HG02763 (cell line): ENCODE data around the gene GINS2.

Experiments used
- ATAC-seq: cut with Tn5 transposase; IDR thresholded peaks from one replicate; pipeline ENCODE4 v1.9.1; 2021; ENCODE audit warnings: mild to moderate bottlenecking, moderate library complexity; ENCODE audit not compliant: unreplicated experiment

Gene GINS2

DNA sequence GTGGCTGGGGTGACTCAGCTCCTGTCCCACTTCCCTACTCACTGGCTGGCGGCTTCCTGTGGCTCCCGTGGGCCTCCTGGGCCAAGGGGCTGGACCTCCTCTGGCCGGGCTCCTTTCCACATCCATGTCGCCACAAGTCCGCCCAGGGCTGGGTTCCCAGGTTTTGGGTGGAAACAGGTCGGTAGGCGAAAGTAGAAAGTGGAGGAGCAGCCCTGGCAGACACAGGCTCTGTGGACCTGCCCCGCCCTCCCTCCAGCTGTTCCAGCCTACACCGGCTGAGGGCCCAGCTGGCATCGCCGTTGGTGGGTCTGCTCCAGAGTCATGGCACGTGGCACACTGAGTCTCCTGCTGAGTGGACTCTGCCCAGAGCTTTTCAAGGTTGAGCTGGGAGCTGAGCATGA, 47.0 kb downstream of the GINS2 start:
- no peak for ATAC-seq

DNA sequence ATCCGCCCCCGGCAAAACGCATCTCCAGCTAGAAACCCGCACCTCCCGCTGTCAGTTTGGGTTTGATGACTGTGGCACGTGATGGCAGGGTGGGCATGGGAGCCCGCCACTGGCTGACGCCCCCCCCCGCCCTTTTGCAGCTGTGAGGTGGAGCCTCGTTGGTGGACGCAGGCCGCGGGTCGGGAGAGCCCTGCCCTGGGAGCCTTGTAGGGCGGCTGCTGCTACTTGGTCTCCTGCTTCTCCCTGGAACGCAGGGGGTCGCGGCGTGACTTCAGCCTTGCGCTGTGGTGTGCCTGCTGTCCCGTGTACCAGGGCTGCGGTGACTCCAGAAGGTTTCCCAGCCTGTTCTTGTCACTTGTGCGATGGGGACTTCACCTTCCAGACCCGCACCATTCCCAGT, 47.4 kb downstream of the GINS2 start:
- ATAC-seq, result no peak

DNA sequence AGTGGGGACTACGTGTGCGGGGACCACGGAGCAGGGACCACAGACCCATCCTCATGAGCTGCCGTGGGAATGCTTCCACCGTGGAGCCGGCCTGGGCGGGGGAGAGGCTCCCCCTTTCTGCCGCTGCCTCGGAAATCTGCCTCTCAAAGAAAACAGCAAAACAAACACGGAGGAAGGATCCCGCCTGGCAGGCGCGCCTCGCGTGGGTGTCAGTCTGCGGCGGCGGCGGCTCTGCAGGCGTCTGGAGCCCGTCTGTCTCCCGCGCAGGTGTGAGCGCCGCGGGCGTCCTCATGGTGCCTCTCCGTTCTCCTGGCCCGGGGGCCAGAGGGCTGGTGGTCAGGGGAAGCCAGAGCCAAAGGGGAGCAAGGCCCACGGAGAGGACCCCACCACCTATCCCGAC, 48.2 kb downstream of the GINS2 start:
- ATAC-seq, result no peak

DNA sequence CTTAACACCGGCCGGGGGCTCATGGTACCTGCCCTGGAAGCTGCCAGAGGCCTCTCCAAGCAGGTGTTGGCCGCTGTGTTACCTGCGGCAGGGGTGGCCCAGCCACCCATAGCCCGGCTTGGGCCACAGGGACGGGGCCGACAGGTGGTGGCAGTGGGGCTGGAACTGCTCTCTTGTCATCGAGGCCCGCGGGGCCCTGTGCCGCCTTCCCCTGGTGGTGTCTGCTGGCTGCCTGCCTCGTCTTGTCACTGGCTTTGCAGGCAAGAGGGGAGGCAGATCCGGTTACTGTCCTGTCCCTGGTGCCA, 48.5 kb downstream of the GINS2 start:
- no peak for ATAC-seq

DNA sequence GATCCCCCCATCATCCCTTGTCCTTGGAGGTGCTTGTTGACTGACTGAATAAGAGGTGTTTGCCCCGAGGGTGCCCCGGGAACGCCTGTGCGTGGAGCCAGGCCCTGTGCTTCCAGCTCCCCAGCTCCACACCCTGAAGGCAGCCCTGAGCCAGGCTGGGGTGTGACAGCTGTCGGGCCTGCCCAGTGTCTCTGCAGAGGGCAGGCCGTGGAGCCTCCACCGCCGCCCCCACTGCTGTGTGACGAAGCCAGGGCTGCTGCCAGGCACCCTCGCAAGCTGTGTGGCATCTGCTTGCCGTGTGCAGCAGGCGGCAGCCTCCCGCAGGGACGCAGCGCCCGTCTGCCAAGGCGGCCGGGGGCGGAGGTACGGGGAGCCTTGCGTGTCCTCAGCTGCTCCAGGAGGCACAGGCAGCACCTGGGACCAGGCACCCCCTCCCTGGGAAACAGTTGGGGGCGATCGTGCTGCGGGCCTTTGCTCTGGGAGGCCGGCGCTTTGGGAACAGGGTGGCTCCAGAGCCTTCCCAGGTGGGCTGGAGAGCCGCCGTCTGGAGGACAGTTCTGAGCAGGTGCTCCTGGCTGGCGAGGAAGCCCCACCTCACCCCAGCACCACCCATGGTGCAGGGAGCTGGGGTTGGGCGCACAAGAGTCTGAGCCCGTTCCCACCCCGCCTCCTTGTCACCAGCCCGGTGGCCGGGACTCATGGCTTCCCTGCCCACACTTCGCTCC, 49.1 kb downstream of the GINS2 start:
- ATAC-seq, result no peak

DNA sequence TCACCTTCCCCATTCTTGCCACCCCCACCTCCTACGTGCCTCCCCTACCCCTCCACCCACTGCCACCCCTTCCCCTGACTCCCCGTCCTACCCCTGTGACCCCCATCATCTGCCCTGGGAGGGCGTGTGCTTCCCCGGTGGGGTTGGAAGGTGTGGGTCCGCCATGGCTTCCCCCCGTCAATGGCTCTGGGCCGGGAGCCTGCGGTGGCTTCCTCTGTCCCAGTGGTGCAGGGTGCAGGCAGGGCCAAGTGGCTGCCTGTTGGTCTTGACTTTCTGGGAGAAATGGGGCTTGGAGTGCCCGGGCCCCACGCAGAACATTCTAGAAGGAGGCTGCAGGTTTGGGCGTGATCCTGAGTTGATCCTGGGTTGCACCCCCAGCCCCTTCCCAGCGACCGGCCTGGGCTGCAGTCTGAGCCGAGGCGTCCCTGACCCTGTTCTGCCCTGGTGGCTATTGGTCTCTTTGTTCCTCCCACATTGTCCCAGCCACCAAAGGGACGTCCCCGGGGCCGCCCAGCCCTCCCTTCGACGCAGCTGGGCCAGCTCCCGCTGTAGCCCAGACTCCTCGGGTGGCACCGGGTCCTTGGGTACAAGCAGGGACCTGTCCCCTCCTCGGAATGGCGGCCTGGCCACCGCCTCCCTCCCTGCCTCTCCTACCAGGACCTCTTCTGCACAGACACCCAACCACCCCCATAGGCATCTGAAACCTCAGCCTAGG, 49.9 kb downstream of the GINS2 start:
- ATAC-seq, result no peak

DNA sequence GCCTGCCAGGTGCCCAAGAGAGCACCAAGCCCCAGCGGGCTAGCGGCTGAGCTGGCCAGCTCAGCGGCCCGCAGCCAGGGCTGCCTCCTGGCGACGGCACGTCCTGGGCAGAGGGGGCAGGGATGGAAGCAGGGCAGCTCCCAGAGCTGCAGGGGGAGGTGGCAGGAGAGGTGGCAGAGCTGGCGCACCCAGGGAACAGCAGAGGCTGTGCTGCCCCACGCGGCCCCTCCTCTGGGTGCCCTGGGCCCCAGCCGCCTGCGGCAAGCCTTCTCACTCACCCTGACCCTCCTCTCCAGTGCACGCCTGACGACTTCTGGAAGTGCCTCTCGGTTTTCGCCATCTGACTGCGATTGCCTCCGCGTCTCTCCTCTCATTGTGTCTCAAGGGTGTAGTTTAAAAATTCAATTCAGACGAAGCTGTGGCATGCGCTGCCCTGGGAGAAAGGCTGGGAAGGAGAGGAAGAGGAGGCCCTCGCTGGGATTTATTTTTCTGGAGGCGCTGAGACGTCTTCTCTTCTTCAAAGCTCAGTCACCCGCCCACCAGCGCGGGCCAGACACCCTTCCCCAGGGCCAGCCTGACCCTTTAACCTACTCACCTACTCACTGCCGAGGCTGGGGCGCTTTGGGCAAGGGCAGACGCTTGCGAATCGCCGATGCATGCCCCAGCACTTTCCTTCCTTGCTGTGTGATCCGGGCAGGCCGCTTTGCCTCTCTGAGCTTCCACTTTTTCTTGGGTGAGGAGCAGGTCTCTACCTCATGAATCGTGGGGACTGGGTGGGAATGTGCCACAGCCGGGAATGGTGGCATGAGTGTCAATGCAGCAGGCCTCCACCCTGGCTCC, 50.7 kb downstream of the GINS2 start:
- ATAC-seq, result no peak

DNA sequence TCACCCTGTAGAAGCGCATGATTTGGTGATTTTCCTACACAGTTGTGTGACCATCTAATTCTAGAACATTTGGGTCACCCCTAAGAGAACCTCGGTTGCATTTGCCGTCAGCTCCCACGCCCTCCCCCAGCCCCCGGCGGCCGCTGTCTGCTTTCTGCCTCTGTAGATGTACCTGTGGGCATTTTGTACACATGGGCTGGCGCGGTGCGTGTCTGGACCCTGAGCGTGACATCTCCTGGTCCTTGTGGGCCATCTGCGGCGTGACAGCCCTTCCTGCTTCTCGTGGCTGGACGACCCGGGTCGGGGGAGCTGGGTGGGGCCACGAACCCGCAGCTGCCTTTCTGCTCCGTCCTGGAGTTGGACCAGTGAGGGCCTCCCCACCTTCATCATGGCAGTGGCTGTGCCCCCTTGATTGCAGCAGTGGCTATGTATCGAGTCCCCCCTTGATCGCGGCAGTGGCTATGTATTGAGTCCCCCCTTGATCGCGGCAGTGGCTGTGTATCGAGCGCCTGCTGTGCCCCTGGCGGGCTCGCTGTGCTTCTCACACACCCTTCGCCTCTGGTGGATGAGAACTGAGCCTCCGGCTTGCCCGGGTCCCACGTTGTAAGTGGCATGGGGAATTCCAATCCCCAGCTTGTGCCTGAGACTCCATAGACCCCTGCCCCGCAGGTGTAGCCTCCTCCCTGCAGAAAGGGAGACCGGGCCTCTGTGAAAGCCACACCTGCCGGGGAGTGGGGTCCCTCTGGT, 51.5 kb downstream of the GINS2 start:
- ATAC-seq, result no peak

DNA sequence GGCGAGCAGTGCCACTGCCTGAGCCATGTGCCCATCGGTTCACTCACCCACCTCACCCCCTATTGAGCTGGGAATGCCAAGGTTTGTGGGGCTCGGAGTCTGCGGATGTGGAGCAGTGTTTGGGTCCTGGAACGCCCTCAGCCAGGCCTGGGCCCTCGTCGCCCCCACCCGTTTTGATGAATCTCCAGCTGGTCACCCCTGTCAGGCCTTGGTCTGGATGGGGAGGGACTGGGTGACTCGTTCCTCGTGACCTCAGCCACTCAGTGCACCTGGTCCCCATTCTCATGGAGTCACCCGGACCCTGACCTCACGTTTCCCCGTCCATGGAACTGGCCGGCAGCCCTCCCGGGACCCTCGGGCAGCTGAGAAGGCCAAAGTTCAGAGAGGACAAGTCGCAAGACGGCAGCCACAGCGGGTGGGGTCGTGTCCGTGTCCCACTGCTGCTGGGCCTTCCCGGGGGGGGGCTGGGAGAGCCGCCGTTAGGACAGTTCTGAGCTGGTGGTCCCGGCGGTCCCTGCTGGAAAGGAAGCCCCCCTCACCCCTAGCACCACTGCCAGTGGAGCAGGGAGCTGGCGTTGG, 52.4 kb downstream of the GINS2 start:
- no peak for ATAC-seq

DNA sequence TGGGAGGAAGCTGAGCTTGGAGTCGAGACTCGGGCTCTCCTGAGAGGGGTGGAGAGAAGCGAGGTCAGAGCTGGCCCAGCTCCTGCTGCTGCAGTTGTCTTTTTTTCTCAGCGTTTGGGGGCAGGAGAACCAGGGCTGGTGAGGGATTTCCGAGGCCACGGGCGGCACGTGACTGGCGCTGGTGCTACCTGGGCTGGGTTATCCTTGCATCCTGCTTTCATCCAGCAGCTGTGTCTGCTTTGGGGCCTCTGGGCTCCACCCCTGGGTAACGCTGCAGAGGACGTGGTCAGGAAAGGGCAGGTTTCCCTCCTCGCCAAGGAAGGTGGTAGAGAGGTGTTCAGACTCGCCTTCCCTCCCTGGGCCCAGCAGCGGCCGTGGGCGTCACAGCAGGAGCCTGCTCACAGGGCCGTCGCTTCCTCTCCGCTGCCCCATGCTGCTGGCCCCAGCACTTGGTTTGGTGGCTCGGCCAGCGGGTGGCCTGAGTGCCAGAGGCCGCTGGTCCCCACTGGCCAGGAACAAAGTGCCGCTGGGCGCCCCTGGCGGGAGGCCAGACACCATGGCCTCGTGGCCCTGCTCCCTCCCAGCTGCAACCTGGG, 53.1 kb downstream of the GINS2 start:
- no peak for ATAC-seq

DNA sequence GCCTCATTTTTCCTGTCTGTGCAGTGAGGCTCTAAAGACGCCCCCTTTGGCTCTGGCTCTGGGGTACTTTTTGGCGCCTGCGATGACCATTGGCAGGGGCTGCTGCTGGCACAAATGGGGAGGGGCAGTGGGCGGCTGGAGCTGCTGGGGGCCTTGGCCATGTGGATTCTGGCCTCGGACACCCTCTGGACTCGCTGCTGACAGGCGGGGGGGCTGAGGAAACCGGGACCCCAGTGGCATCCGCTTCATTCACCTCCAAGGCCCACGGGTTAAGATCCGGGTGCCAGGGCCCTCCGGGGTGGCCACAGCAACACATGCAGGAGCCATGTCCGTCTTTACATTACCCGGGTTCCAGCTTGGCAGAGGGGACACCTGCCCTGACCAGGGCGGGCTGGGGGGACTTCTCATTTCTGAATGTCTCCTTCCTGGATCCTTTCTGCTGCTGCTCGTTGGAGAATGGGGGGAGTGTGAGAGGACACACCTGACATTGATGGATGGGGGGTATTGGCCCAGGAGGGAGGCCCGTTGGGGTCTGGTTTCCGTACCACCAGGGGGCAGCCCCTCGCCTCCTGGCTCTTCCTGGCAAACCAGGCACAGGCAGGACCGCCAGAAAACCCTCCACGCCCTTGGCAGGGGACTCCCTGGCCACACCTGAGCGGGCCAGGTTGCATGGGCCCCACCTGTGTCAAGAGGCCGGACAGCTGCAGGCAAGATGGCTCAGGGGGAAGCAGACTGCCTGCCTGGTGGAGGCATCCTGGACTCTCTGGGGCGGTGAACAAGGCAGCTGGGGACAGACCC, 53.8 kb downstream of the GINS2 start:
- no peak for ATAC-seq

DNA sequence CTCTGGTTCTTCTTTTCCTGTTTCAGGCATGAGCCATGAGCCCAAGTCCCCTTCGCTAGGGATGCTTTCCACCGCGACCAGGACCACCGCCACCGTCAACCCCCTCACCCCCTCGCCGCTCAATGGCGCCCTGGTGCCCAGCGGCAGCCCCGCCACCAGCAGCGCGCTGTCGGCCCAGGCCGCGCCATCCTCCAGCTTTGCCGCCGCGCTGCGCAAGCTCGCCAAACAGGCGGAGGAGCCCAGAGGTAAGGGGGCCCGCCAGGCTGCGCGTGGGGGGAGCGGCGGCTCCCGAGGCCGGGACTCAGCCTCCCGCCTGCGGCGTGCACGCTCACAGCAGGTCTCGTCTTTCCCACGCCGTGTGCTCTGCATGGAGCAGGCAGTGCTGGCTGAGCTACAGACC, 54.9 kb downstream of the GINS2 start:
- no peak for ATAC-seq

DNA sequence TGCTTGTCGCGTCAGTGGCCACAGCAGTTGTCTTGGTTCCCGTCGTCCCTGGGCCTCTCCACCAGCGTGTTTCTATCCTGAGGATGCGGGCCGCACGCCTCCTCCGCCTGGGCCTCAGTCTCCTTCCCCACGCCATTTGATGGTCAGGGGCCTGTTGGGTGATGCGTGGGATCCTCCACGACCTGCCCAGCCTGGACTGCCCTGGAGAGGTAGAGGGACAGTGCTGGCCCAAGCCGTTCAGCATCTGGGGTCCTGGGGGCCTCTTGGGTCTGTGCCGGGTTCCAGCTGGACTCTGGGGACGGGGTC, 55.4 kb downstream of the GINS2 start:
- ATAC-seq, result no peak

DNA sequence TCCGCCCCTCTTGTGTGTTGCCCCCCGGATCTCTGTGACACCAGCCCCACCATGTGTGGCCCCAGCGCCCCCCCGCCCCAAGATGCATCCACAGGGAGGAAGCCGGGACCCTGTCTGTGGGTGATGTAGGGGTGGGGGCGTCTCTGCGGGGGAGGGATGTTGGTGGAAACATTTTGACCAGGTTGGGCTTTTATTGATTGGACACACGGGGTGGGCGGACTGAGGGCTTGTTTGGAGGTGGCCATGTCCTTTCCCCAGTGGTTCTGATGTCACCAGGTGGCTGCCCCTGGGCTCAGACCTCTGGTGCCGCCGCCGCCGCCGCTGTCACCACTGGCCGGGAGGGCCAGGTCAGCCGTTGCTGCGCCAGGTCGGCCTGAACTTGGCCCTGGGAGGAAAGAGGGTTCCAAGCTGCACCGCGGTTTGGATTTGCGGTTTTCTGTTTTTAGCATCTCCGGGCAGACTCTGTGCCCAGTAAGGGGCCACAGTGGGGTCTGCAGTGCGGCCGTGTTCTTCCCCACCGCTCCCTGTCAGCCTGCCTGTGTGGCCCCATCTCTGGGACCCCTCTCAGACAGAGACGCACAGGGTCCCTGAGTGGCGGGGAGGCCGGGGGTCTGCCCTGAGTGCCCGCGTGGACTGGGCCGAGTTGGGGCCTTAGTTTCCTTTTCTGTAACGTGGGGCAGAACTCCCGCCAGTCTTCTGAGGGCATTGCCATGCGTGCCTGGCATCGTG, 55.9 kb downstream of the GINS2 start:
- no peak for ATAC-seq

DNA sequence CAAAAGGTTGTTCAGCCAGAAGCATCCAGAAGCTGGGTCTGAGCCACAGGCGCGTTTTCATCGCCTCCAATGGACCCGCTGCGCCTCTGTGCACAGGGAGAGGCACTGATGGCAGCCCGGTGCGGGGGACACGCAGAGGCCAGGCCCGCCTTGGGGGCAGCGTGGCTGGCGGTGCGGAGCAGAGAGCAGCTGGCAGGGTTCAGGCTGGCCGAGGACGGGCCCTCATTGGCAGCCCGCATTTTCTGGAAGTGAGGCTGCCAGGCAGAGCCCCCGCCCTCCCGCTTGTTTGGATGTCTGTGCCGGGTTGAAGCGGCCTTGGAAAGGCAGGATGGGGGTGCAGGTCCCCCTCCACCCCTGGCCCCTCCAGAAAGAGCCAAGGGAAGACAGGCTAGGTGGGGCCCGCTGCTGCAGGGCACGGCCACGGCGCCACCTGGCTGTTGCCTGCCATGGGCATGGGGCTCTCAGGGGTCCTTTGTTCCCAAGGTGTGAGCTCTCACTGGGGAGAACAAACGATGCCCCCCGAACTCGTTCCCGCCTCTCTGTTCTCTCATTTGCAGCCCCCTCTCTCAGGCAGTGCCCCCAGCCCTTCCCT, 56.9 kb downstream of the GINS2 start:
- no peak for ATAC-seq

DNA sequence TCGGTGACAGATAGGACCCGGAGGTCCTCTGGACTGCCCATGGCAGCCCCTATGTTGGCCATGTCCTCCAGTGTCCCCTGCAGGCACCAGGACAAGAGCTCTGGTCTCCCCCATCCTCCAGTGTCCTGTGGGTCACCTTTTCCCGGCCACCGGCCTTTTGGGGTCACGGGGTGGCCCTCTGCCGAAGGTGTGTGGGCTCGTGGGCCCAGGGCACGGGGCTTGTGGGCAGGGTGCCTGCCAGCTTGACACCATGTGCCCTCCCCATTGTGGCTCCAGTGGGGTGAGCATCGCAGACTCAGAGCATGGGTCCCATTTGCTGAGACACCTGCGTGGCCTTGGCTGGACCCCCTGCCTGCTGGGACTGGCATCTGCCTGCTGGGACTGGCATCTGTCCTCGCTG, 57.5 kb downstream of the GINS2 start:
- ATAC-seq, result no peak

DNA sequence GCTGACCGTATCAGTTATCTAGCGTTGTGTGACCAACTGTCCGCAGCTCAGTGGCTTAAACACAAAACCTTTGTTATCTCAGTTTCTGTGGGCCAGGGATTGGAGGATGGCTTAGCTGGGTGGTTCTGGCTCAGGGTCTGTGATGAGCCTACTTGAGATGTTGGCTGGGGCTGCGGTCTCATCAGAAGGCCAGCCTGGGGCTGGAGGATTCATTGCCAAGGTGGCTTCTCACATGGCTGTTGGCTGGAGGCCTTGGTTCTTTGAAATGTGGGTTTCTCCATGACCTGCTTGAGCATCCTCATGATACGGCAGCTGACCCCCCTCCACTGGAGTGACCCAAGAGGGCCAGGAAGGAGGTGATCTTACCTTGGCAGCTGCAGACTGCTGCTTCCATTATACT, 58.9 kb downstream of the GINS2 start:
- no peak for ATAC-seq

DNA sequence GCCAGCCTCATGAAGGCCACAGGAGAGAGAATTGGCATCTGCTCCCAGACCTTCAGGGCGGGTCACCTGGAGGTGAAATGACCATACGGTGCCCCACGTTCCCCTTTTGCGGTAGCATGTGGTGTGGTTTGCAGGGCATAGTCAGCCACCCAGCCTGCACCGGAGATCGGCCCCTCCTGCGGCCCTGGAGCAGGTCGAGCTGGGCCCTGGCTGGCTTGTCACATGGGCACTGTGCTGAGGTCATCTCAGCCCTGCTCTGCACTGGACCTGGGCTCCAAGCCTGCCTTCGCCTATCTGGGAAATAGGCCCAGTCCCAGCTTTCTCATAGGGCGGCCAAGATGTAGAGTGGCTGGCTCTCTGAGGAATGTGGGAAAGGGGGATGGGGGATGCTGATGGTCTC, 59.4 kb downstream of the GINS2 start:
- ATAC-seq, result no peak

DNA sequence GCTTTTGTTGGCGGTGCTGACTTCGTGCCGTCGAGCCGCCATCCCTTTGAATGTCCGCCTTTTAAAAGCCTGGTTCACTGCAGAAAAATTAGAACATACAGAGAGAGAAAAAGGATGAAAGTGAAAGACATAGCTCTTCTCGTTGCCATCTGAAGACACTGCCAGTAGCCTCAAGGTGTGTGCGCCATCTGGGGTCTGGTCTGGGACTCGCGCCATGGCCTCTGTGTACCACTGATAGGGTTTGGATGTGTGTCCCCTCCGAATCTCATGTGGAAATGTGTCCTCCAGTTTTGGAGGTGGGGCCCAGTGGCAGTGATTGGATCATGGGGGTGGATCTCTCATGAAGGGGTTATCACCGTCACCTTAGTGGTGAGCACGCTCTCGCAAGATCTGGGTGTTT, 60.1 kb downstream of the GINS2 start:
- ATAC-seq, result no peak
